ENCODE data around the gene NAP1L4. TPM values are rescaled to one million over a fixed set of nuclear protein-coding genes. Genes with fewer than 3 reads are reported as not detected.
"Not testable (repeated sequence)": the region's sequence is repeated elsewhere in the genome, so short reads cannot be mapped to it uniquely, and the experiment has no call there.

Gene NAP1L4
- total RNA-seq, 4 donors from 2014 or later: 67.2 to 99.0 (median 82.4) TPM

DNA sequence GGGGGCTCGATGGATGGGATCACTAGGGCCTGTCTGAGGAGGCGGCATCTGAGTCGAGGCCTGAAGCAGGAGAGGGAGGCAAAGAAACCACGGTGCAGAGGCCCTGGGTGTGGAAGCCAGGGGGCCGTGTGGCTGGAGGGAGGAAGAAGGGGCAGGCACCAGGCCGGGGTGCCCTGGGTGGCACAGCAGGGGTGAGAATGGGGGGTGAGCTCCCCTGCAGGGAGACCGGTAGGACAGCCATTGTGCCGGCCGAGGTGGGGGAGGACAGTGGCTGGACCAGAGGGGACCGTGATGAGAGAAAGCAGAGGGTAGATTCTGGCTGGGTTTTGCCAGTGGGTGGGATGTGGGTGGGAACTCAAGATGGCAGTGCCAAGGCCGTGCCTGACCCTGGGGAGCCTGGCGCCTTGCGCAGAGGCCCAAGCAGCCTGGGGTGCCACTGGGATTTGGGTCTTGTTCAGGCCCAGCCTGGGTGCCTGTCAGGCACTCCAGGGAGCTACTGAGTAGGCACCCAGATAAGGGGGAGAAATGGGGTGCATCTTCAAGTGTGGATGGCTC, 81.7 kb downstream of the NAP1L4 start:
- intact Hi-C loops (cut with DNase I; ENCODE audit: low total_unique reads): no loop called here
- H3K4me3 ChIP-seq (ENCODE audit: low read depth, poor library complexity, severe bottlenecking): no peak overlapping the region
- WGBS, 2 donors: 84 to 93% methylated on average over 13 of the region's 13 CpGs
- DNase-seq (ENCODE audit: low spot score in 2 of 2): no peak
- TF ChIP-seq, protein P1, sequence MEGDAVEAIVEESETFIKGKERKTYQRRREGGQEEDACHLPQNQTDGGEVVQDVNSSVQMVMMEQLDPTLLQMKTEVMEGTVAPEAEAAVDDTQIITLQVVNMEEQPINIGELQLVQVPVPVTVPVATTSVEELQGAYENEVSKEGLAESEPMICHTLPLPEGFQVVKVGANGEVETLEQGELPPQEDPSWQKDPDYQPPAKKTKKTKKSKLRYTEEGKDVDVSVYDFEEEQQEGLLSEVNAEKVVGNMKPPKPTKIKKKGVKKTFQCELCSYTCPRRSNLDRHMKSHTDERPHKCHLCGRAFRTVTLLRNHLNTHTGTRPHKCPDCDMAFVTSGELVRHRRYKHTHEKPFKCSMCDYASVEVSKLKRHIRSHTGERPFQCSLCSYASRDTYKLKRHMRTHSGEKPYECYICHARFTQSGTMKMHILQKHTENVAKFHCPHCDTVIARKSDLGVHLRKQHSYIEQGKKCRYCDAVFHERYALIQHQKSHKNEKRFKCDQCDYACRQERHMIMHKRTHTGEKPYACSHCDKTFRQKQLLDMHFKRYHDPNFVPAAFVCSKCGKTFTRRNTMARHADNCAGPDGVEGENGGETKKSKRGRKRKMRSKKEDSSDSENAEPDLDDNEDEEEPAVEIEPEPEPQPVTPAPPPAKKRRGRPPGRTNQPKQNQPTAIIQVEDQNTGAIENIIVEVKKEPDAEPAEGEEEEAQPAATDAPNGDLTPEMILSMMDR (IDR thresholded peaks at IDR 0.05): no peak
- no peak for TF ChIP-seq POLR2A (IDR thresholded peaks at IDR 0.05)

DNA sequence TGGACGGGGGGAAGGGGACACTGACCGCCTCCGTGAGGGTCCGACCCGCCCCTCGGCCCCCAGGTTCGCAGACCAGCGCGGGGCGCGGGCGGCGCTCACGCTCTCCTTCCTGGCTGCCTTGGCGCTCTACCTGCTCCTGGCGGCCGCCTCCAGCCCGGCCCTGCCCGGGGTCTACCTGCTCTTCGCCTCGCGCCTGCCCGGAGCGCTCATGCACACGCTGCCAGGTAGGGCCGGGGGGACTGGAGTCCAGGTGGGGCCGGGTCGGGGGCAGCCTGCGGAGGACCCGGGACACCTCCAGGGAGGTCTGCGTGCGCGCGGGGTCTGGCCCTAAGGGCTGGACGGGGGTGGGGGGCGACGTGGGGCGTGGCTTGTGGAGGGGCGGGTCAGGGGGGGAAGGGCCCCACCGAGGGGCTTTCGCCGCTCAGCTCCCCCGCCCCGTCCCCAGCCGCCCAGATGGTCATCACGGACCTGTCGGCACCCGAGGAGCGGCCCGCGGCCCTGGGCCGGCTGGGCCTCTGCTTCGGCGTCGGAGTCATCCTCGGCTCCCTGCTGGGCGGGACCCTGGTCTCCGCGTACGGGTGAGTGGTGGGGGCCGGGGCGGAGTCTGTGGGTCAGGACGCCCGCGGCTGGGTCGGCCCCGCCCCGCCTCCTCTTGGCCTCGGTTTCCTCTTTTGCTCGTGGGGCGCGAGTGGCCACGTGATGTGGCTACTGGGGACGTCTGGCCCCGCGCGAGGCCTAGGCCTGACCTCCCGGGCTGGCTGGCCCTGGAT, 82.8 kb downstream of the NAP1L4 start:
- 33 to 55% methylated on average over 36 to 40 of the region's 78 CpGs for WGBS, 2 donors
- intact Hi-C loops (cut with DNase I; ENCODE audit: low total_unique reads): no loop called here
- DNase-seq (ENCODE audit: low spot score in 2 of 2): no peak
- H3K4me3 ChIP-seq (ENCODE audit: low read depth, poor library complexity, severe bottlenecking): no peak overlapping the region
- TF ChIP-seq, protein P1 (IDR thresholded peaks at IDR 0.05): no peak
- no peak for TF ChIP-seq POLR2A (IDR thresholded peaks at IDR 0.05)

DNA sequence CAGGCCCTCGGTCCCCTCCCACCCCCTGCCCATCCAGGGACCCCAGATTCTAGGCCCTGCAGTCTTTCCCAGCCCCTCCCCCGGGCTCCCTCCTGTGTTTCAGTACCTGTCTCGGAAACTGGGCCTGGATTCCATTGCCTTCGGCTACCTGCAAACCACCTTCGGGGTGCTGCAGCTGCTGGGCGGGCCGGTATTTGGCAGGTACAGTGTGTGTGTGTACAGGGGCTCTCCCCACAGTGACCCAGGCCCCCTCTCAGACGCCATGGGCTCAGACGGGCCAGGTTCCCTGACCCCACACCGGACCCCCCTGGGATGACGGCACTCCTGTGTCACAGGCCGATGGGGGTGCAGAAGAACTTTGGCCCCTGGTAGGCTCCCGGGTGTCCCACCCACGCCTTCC, 84.0 kb downstream of the NAP1L4 start:
- TF ChIP-seq, protein P1 (IDR thresholded peaks at IDR 0.05): no peak
- TF ChIP-seq POLR2A (IDR thresholded peaks at IDR 0.05): no peak
- WGBS, 2 donors: 90 to 91% methylated on average over 13 to 14 of the region's 14 CpGs
- no peak overlapping the region for H3K4me3 ChIP-seq (ENCODE audit: low read depth, poor library complexity, severe bottlenecking)
- intact Hi-C loops (cut with DNase I; ENCODE audit: low total_unique reads): no loop called here
- no peak for DNase-seq (ENCODE audit: low spot score in 2 of 2)

DNA sequence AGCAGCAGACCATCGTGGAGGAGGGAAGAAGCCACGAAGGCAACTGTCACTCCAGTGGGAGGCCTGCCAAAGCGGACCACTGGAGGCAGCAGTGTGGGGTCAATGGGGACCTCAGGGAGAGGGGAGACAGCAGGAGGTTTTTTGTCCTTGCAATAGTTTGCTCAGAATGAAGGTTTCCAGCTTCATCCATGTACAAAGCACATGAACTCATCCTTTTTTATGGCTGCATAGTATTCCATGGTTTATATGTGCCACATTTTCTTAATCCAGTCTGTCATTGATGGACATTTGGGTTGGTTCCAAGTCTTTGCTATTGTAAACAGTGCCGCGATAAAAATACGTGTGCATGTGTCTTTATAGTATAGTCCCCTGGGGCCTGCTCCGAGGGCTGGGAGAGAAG, 86.8 kb downstream of the NAP1L4 start:
- WGBS, 2 donors: 88 to 92% methylated on average over 7 of the region's 7 CpGs
- H3K4me3 ChIP-seq (ENCODE audit: low read depth, poor library complexity, severe bottlenecking); intact Hi-C loops (cut with DNase I; ENCODE audit: low total_unique reads); DNase-seq (ENCODE audit: low spot score in 2 of 2): not testable (repeated sequence)

DNA sequence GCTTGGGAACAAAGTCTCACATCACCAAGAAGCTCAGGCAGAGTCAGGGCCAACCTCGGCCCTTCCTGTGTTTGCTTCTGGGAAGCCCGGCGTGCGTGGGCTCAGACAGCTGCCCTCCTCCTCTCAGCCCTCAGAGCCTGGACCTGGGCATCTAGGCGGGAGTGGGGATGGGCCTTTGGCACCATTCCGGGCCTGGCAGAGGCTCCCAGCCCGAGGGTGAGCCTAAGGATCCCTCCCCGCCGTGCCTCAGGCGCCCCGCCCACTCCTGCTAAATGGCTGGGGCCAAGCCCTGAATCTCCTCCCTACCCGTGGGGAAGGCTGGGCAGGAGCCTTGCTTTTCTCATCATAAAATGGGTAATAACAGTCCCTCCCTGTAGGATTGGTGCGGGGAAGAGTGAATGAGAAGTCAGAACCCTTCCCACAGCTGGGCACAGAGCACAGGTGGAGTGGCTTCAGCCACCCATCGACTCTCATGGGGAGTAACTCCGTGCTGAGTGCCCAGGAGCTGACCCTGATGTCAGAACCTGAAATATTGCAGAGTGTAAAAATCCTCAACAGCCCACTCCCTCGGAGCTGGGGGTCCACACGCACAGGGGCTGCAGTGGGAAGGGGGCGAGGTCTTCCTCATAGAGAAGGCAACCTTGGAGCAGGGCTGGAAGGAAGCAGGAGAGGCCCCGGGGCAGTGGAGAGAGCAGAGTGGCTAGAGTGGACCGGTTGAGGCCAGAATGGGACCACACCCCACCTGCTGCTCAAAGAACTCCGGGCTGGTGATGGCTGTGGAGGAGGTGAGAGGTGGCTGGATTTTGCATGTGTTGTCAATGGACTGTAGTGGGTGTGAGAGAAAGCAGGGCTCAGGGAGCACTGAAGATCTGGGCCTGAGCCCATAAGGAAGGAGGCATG, 87.7 kb downstream of the NAP1L4 start:
- intact Hi-C loops (cut with DNase I; ENCODE audit: low total_unique reads): no loop called here
- H3K4me3 ChIP-seq (ENCODE audit: low read depth, poor library complexity, severe bottlenecking): no peak overlapping the region
- no peak for DNase-seq (ENCODE audit: low spot score in 2 of 2)
- TF ChIP-seq, protein P1 (IDR thresholded peaks at IDR 0.05): no peak
- TF ChIP-seq POLR2A (IDR thresholded peaks at IDR 0.05): no peak
- 50 to 61% methylated on average over 17 to 21 of the region's 21 CpGs for WGBS, 2 donors

DNA sequence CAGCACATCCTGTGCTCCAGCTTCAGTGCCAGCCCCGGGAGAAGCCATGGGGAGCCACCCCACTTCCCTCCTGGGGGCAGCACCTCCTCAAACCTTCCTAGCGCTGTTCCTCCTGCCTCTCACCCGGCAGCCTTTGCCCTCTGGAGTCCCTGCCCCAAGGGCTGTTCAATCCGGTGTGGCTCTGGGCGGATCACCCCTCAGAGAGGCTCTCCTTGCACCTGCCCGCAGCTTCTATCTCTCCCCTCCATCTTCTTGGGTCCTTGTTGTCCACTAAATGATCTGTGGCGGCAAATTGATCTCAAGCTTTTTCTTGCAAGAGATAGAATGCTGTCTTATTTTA, 88.5 kb downstream of the NAP1L4 start:
- DNase-seq (ENCODE audit: low spot score in 2 of 2): no peak
- intact Hi-C loops (cut with DNase I; ENCODE audit: low total_unique reads): no loop called here
- 48 to 72% methylated on average over 7 of the region's 7 CpGs for WGBS, 2 donors
- TF ChIP-seq, protein P1 (IDR thresholded peaks at IDR 0.05): no peak
- no peak for TF ChIP-seq POLR2A (IDR thresholded peaks at IDR 0.05)
- no peak overlapping the region for H3K4me3 ChIP-seq (ENCODE audit: low read depth, poor library complexity, severe bottlenecking)

All from lower leg skin (tissue), 4 donors.